ENCODE results near the gene NTNG2. TPM values are rescaled to one million over a fixed set of nuclear protein-coding genes. Genes with fewer than 3 reads are reported as not detected.
"Not testable (repeated sequence)": the region's sequence is repeated elsewhere in the genome, so short reads cannot be mapped to it uniquely, and the experiment has no call there.

Gene NTNG2
- total RNA-seq, 4 donors from 2014 or later: 0.44 to 1.2 (median 0.75) TPM

DNA sequence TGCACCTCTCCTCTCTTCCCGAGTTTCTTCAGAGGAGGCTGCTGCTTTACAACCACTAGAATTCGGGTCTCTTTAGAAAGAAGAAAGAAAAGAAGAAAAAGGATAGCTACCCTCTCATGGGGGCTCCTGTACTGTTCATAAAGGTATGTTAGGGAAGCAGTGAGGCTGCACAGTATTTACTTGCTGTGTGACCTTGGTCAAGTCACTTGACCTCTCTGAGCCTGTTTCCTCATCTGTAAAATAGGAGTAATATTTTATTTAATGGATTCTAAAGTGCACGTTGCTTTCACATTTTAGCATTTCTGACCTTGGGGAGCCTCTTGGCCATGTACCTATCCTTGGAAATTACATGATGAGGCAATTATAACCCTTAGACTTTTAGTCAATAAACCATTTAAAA, 104.2 kb downstream of the NTNG2 start:
- H3K4me3 ChIP-seq (replicated peaks in 1 of 3): no peak overlapping the region
- H3K36me3 ChIP-seq: peaks cover 54 to 68% of the 10 kb centered on the region in 2 donors
- TF ChIP-seq CTCF (IDR thresholded peaks at IDR 0.05) (no peak), POLR2A (IDR thresholded peaks at IDR 0.05) (no peak)
- intact Hi-C loops (cut with DNase I): no loop called here
- DNase-seq: no peak
- no peak overlapping the region for H3K27ac ChIP-seq
- H3K27me3 ChIP-seq: no peaks in the 10 kb centered on the region
- no peaks in the 10 kb centered on the region for H3K9me3 ChIP-seq
- peaks cover 3 to 22% of the 10 kb centered on the region in 2 donors for H3K4me1 ChIP-seq
- 85 to 91% methylated on average over 3 of the region's 3 CpGs for WGBS, 2 donors

- DNase-seq: no peak
- H3K4me3 ChIP-seq (replicated peaks in 1 of 3): no peak overlapping the region
- H3K27me3 ChIP-seq: no peaks in the 10 kb centered on the region
- H3K36me3 ChIP-seq: peaks cover 58 to 64% of the 10 kb centered on the region in 2 donors
- intact Hi-C loops (cut with DNase I): no loop called here
- H3K27ac ChIP-seq: no peak overlapping the region
- TF ChIP-seq CTCF (IDR thresholded peaks at IDR 0.05) (no peak), POLR2A (IDR thresholded peaks at IDR 0.05) (no peak)
- H3K9me3 ChIP-seq: no peaks in the 10 kb centered on the region
- 89 to 91% methylated on average over 3 of the region's 3 CpGs for WGBS, 2 donors
- H3K4me1 ChIP-seq: peaks cover 0 to 8% of the 10 kb centered on the region in 2 donors
Observed at GRCh38 chr9:132267660-132268059, 105.8 kb downstream of the NTNG2 start.

DNA sequence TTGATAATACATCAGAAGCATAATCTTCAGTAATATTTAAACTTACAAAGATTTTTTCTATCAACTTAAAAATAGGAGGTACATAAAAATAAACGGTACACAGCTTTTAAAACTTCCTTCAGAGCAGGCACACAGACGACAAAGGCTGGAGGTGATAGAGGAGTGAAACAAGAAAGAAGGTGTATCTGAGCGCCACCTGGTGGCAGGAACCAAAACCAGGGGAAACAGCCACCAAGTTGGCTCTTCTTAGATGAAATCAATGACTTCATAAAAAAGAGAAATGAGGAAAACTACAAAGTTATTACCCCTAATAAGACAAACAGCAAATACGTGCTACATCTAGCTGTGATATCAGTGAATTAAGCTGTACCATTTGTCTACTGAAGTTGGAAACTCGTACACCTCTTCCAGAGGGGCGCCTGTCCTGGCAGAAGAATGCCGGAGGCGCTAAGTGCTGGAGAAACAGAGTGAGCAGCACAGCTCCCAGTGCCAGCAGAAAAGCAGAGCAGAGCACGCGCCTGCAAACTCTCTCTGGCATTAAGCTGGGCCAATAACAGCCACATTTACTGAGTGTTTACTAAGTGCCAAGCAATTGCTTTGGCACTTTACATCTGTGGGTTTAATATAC, 107.0 kb downstream of the NTNG2 start:
- Histone ChIP-seq H3K36me3 (peaks cover 59% of the 10 kb centered on the region in 2 donors), H3K4me1 (no peaks in the 10 kb centered on the region), H3K27ac (no peak overlapping the region), H3K4me3 (replicated peaks in 1 of 3) (no peak overlapping the region), H3K9me3 (no peaks in the 10 kb centered on the region), H3K27me3 (no peaks in the 10 kb centered on the region)
- peak; percentile 53 to 85 (median 69) for TF ChIP-seq CTCF (IDR thresholded peaks at IDR 0.05)
- TF ChIP-seq POLR2A (IDR thresholded peaks at IDR 0.05): no peak
- intact Hi-C loops (cut with DNase I): no loop called here
- 53 to 60% methylated on average over 10 of the region's 10 CpGs for WGBS, 2 donors
- DNase-seq: peak; percentile 71 to 75

GRCh38 chr9:132269704-132270516, 108.1 kb downstream of the NTNG2 start:
- H3K4me3 ChIP-seq (replicated peaks in 1 of 3); H3K27ac ChIP-seq; H3K27me3 ChIP-seq; H3K9me3 ChIP-seq; H3K4me1 ChIP-seq: not testable (repeated sequence)
- intact Hi-C loops (cut with DNase I): loop anchor here (10.0 kb wide), 1 partner anchor 75 kb away; no protein-coding TSS in a partner anchor
- WGBS, 2 donors: 89 to 90% methylated on average over 10 to 11 of the region's 16 CpGs
- DNase-seq: peak; percentile 26 to 34
- peaks cover 50 to 59% of the 10 kb centered on the region in 2 donors for H3K36me3 ChIP-seq

GRCh38 chr9:132274861-132275260, 113.0 kb downstream of the NTNG2 start:
- H3K27me3 ChIP-seq: no peaks in the 10 kb centered on the region
- H3K9me3 ChIP-seq: no peaks in the 10 kb centered on the region
- peaks cover 68 to 79% of the 10 kb centered on the region in 2 donors for H3K36me3 ChIP-seq
- no peaks in the 10 kb centered on the region for H3K4me1 ChIP-seq
- no peak for DNase-seq
- TF ChIP-seq POLR2A (IDR thresholded peaks at IDR 0.05): no peak
- TF ChIP-seq CTCF (IDR thresholded peaks at IDR 0.05): no peak
- no peak overlapping the region for H3K27ac ChIP-seq
- WGBS, 2 donors: 95 to 98% methylated on average over 2 of the region's 2 CpGs
- intact Hi-C loops (cut with DNase I): loop anchor here (10.0 kb wide), 1 partner anchor 70 kb away; no protein-coding TSS in a partner anchor
- no peak overlapping the region for H3K4me3 ChIP-seq (replicated peaks in 1 of 3)
